ENCODE measurements around the gene ZBTB34. TPM values are rescaled to one million over a fixed set of nuclear protein-coding genes. Genes with fewer than 3 reads are reported as not detected.

Gene ZBTB34
- total and polyA plus RNA-seq, 2 of the 4 experiments (the other 2 are of a cell fraction): 2.7 to 3.1 TPM

GRCh38 chr9:126915846-126916543 lies 55.6 kb downstream of the ZBTB34 start:
- H2BK20ac ChIP-seq (ENCODE audit: low read depth, low read length): no peak overlapping the region
- H4K20me1 ChIP-seq (ENCODE audit: insufficient read depth, low read length): no peaks in the 10 kb centered on the region
- no peak overlapping the region for H2BK15ac ChIP-seq (ENCODE audit: low read depth, low read length)
- ChIA-PET CTCF (interaction anchor here (1.7 kb wide), 1 partner anchor 20 kb away, joined by 3 read pairs; no protein-coding TSS in a partner anchor), POLR2A (ENCODE audit: unreplicated experiment) (no interaction called here)
- no peak overlapping the region; the same call in 1 of the 2 replicates for H3K4me2 ChIP-seq (ENCODE audit: low read depth, low read length)
- peaks cover 3% of the 10 kb centered on the region; the same call in 1 of the 2 replicates for H3K4me1 ChIP-seq (ENCODE audit: control insufficient read depth, insufficient read depth, low read length)
- H4K8ac ChIP-seq (ENCODE audit: low read depth in 2 of 2, low read length in 2 of 2): no peak overlapping the region
- no peaks in the 10 kb centered on the region for H3K36me3 ChIP-seq (ENCODE audit: control insufficient read depth, insufficient read depth, low read length)
- H2AFZ ChIP-seq (replicated peaks; ENCODE audit: low read length, poor library complexity): no peak overlapping the region
- no peak for ATAC-seq (ENCODE audit: low read depth)
- H4K5ac ChIP-seq (ENCODE audit: low read depth, low read length): no peak overlapping the region
- no peak overlapping the region for H4K91ac ChIP-seq (ENCODE audit: insufficient read depth, low read depth, low read length)
- no peak overlapping the region for H3K14ac ChIP-seq (replicated peaks; ENCODE audit: low read depth, low read length)
- peaks cover 3% of the 10 kb centered on the region; the same call in 1 of the 2 replicates for H3K27me3 ChIP-seq (ENCODE audit: control insufficient read depth, insufficient read depth, low read length)
- H3K23ac ChIP-seq (ENCODE audit: low read depth, low read length): 0 out of 2 replicates have a peak overlapping the region, but pooled peaks have one; percentile 20
- H3K4ac ChIP-seq (ENCODE audit: low read depth, low read length): no peak overlapping the region
- no peaks in the 10 kb centered on the region for H3K79me1 ChIP-seq (ENCODE audit: low read depth in 1 of 2, low read length in 2 of 2)
- no peak overlapping the region for H3K18ac ChIP-seq (ENCODE audit: low read depth, low read length)
- no peak overlapping the region for H2BK120ac ChIP-seq (ENCODE audit: low read depth, low read length)
- no peak overlapping the region for H3K56ac ChIP-seq (ENCODE audit: extremely low read depth, insufficient read depth, low read length)
- no TSS peak for BruUV-seq (replicated peaks)
- H3K4me3 ChIP-seq (ENCODE audit: insufficient read depth, low read depth, low read length): no peak overlapping the region
- no peaks in the 10 kb centered on the region for H3K9me3 ChIP-seq (ENCODE audit: control insufficient read depth, insufficient read depth, low read length)
- TF ChIP-seq, protein P1, sequence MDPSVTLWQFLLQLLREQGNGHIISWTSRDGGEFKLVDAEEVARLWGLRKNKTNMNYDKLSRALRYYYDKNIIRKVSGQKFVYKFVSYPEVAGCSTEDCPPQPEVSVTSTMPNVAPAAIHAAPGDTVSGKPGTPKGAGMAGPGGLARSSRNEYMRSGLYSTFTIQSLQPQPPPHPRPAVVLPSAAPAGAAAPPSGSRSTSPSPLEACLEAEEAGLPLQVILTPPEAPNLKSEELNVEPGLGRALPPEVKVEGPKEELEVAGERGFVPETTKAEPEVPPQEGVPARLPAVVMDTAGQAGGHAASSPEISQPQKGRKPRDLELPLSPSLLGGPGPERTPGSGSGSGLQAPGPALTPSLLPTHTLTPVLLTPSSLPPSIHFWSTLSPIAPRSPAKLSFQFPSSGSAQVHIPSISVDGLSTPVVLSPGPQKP (IDR thresholded peaks at IDR 0.05; ENCODE audit: borderline replicate concordance, low read depth, low read length): no peak
- TF ChIP-seq MXI1 (IDR thresholded peaks at IDR 0.05; ENCODE audit: borderline replicate concordance, low read depth, low read length) (no peak), USF2 (IDR thresholded peaks at IDR 0.05; ENCODE audit: low read depth, low read length) (no peak), MAFK (IDR thresholded peaks at IDR 0.05; ENCODE audit: low read depth, low read length) (no peak)
- in situ Hi-C loops (cut with MboI; ENCODE audit: low sequenced_read_pairs): no loop called here
- no peak overlapping the region for H2BK5ac ChIP-seq (ENCODE audit: low read depth, low read length, poor library complexity, severe bottlenecking)
- H2AK9ac ChIP-seq (replicated peaks; ENCODE audit: low read depth, low read length, poor library complexity): peak overlapping the region; percentile 61
- intact Hi-C loops (cut with micrococcal nuclease): no loop called here
- 69% methylated on average over 6 of the region's 15 CpGs; no CpG with 5 or more reads in 1 of the 2 experiments for WGBS, 2 experiments (ENCODE audit: extremely low coverage in 2 of 2, insufficient read length in 1 of 2)
- 0 out of 2 replicates have a peak, but pooled peaks cover under 1% of the 10 kb centered on the region for H3K9me1 ChIP-seq (ENCODE audit: insufficient read depth, low read length)
- dilution Hi-C loops (cut with HindIII; ENCODE audit: low sequenced_read_pairs, unreplicated experiment): no loop called here
- DNase-seq: no peak
- H3K9ac ChIP-seq (ENCODE audit: low read depth, low read length): no peak overlapping the region
- no peak overlapping the region for H2AK5ac ChIP-seq (ENCODE audit: low read depth, low read length)
- no peak overlapping the region for H3K27ac ChIP-seq (ENCODE audit: insufficient read depth, low read length)
